BJ (cell line): ENCODE data around the gene RABGAP1L. TPM values are rescaled to one million over a fixed set of nuclear protein-coding genes. Genes with fewer than 3 reads are reported as not detected.
"Not testable (repeated sequence)": the region's sequence is repeated elsewhere in the genome, so short reads cannot be mapped to it uniquely, and the experiment has no call there.

Source experiments
- CTCF ChIA-PET: fragments of 350-600 bp; formaldehyde crosslinking; extraction: SDS; loops from one replicate; lab custom pipeline; 2021; ENCODE audit warnings: antibody characterized with exemption, inconsistent platforms; lab: Yijun Ruan, JAX
- POLR2A ChIA-PET: fragments of 300-600 bp; sonication (Branson Sonifier 250); formaldehyde crosslinking; extraction: SDS; loops from one replicate; lab custom pipeline; 2021; ENCODE audit warnings: antibody characterized with exemption; lab: Charles Lee
- DNase-seq: peaks from one replicate; pipeline ENCODE4 v3.0.0-alpha.2; 2011; ENCODE audit warnings: low read depth
- H3K27me3 ChIP-seq: 2 replicates; pipeline ENCODE4 v1.6.0; 2011; ENCODE audit warnings: low read length; ENCODE audit not compliant: control insufficient read depth, insufficient read depth
- H3K36me3 ChIP-seq: 2 replicates; pipeline ENCODE4 v1.5.1; 2011; ENCODE audit warnings: low read length; ENCODE audit not compliant: control insufficient read depth, insufficient read depth
- H3K4me3 ChIP-seq: 2 replicates; pipeline ENCODE4 v1.5.1; 2011; ENCODE audit warnings: low read depth, mild to moderate bottlenecking, control low read depth, low read length
- polyA plus RNA-seq: library from polyadenylated mRNA; depleted of rRNA; stranded (reverse); fragments of >200 nt; gene quantifications from 2 replicates; pipeline ENCODE4 v1.2.3, GENCODE V29; 2011
- TF ChIP-seq, protein P1 (sequence below): IDR thresholded peaks from 2 replicates; pipeline ENCODE4 v1.5.1; 2011; ENCODE audit warnings: low read depth, mild to moderate bottlenecking, control low read depth, inconsistent platforms, low read length, moderate library complexity; ENCODE audit not compliant: insufficient read depth

RABGAP1L gene
- polyA plus RNA-seq, 1 experiment, result 15.9 TPM

DNA sequence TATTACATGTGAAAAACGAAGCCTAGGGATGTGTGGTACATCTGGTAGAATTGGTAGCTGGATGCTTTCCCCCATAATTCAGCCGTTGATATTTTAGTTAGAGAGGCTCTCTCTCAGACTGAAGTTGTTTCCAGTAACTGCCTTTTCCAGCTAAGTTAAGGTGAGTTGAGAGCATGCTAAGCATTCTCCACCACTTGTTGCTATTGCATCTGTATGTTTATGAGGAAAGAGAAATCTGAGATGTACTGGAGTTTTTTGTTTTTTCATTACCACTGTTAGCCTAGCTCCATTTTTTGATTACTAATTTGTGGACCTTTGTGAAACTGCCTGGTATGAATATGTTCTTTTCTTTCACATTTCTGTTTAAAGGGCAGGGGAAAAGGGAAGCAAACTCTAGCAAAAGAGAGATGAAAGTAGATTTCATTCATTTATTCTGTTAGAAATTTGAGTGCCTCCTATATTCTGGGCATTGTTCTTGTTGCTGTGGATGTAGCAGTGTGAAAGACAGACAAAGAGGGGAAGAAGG, 650.5 kb downstream of the RABGAP1L start:
- CTCF ChIA-PET, result interaction anchor here (1.3 kb wide), 1 partner anchor 10 kb away, joined by 6 read pairs; no protein-coding TSS in a partner anchor
- Histone ChIP-seq H3K27me3 (no peaks in the 10 kb centered on the region), H3K36me3 (no peaks in the 10 kb centered on the region), H3K4me3 (no peak overlapping the region)
- no peak for DNase-seq
- POLR2A ChIA-PET, result interaction anchor here (0.6 kb wide), 1 partner anchor 10 kb away, joined by 4 read pairs; no protein-coding TSS in a partner anchor
- TF ChIP-seq, protein P1, sequence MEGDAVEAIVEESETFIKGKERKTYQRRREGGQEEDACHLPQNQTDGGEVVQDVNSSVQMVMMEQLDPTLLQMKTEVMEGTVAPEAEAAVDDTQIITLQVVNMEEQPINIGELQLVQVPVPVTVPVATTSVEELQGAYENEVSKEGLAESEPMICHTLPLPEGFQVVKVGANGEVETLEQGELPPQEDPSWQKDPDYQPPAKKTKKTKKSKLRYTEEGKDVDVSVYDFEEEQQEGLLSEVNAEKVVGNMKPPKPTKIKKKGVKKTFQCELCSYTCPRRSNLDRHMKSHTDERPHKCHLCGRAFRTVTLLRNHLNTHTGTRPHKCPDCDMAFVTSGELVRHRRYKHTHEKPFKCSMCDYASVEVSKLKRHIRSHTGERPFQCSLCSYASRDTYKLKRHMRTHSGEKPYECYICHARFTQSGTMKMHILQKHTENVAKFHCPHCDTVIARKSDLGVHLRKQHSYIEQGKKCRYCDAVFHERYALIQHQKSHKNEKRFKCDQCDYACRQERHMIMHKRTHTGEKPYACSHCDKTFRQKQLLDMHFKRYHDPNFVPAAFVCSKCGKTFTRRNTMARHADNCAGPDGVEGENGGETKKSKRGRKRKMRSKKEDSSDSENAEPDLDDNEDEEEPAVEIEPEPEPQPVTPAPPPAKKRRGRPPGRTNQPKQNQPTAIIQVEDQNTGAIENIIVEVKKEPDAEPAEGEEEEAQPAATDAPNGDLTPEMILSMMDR, result no peak

DNA sequence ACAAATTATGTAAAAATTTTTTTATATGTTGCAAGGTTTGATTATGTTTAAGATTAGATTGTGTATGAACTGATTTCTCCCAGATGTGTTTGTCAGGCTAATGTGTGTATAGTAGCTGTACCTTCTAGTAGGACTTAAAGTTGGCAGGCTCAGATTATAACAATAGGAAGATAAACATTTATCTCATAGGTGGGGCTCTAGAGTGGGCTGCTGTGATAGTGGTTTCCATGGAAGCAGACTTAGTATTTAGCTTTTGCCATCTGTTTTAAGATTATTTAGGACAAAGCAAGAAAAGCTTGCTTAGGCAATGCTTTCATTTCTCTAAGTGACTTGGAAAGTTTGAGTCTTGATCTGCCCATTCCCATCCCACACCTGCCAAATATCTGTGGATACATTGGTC, 652.7 kb downstream of the RABGAP1L start:
- Histone ChIP-seq H3K36me3 (no peaks in the 10 kb centered on the region), H3K27me3 (no peaks in the 10 kb centered on the region), H3K4me3 (no peak overlapping the region)
- TF ChIP-seq, protein P1, result no peak
- DNase-seq, result no peak
- ChIA-PET CTCF (interaction anchor here (0.7 kb wide), 1 partner anchor 12 kb away, joined by 3 read pairs; no protein-coding TSS in a partner anchor), POLR2A (no interaction called here)

DNA sequence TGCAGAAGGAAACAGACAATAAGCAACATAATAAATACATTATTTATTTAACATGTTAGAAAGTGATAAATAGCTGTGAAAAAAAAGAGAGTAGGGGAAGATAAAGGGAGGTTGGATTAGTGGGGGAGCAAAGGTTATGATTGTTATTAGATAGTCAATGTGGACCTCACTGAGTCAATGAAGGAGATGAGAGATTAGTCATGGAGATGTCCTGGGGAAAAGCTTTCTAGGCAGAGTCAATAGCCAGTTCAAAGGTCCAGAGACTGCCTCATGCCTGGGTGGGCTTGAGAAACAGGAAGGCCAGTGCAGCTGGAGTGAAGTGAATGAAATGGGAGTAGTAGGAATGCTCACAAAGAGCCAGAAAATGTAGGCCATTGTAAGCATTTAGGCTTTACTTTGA, 653.3 kb downstream of the RABGAP1L start:
- no peak overlapping the region for H3K4me3 ChIP-seq
- ChIA-PET POLR2A (no interaction called here), CTCF (no interaction called here)
- TF ChIP-seq, protein P1, result no peak
- DNase-seq, result no peak
- no peaks in the 10 kb centered on the region for H3K36me3 ChIP-seq
- H3K27me3 ChIP-seq, result no peaks in the 10 kb centered on the region

DNA sequence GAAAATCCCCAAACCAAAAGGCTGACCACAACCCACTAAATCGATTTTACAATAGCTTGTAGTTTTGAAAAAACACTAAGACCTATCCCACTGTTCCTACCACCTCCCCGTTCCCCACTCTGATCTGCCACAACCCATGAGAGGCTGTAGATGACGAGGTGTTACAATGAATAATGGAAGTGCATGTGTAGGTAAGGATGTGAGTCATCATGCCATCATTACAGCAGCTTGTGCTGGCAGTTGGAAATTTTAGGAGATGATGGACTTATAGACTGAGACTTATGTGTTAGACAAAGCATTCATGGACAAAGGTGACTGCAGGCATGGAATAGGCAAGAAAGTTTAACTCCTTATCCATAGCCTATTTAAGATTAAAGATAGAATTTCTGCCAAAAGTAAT, 655.7 kb downstream of the RABGAP1L start:
- Histone ChIP-seq H3K36me3 (no peaks in the 10 kb centered on the region), H3K4me3 (no peak overlapping the region), H3K27me3 (no peaks in the 10 kb centered on the region)
- TF ChIP-seq, protein P1, result no peak
- no peak for DNase-seq
- CTCF ChIA-PET, result interaction anchor here (1.0 kb wide), 1 partner anchor 16 kb away, joined by 3 read pairs; no protein-coding TSS in a partner anchor
- POLR2A ChIA-PET, result no interaction called here

DNA sequence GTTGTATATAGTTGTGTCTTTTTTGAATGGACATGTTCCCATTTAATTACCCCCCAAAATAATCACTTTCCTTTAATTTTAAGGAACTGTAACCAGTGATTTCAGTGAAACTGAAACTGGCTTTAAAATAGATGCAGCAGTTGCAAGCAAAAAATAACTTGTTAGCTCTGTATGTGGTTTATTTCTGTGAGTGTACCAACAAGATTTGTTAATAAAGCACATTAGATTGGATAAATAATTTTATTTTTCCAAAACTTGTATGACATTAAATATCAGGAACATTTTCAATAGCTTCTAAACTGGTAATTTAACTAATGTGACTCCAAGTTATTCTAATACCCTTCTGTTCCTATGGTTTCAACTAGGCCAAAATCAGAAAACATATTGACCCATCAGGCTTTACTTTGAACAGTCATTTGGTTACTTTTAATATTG, 656.2 kb downstream of the RABGAP1L start:
- Histone ChIP-seq H3K4me3 (no peak overlapping the region), H3K27me3 (no peaks in the 10 kb centered on the region), H3K36me3 (no peaks in the 10 kb centered on the region)
- POLR2A ChIA-PET, result no interaction called here
- TF ChIP-seq, protein P1, result no peak
- CTCF ChIA-PET, result interaction anchor here (1.0 kb wide), 1 partner anchor 16 kb away, joined by 3 read pairs; no protein-coding TSS in a partner anchor
- no peak for DNase-seq

DNA sequence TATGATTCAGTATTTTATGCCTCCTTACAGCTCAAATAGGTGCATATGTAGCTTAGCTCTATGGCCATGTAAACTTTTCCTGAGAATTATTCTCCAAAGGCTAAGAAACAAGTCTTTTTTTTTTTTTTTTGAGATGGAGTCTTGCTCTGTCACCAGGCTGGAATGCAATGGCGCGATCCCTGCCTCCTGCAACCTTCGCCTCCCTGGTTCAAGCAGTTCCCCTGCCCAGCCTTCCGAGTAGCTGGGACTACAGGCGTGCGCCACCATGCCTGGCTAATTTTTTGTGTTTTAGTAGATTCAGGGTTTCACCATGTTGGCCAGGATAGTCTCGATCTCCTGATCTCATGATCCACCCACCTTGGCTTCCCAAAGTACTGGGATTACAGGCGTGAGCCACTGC, 657.3 kb downstream of the RABGAP1L start:
- H3K4me3 ChIP-seq, DNase-seq, H3K36me3 ChIP-seq, H3K27me3 ChIP-seq, CTCF ChIA-PET: not testable (repeated sequence)
- POLR2A ChIA-PET, result interaction anchor here (0.6 kb wide), 1 partner anchor 17 kb away, joined by 5 read pairs; no protein-coding TSS in a partner anchor
